Muscle of back (tissue), 11 donors: Measurements from ENCODE around the gene RNF213. TPM values are rescaled to one million over a fixed set of nuclear protein-coding genes. Genes with fewer than 3 reads are reported as not detected.
"Not testable (repeated sequence)": the region's sequence is repeated elsewhere in the genome, so short reads cannot be mapped to it uniquely, and the experiment has no call there.

Experiments
- DNase-seq, 3 donors: peaks; one replicate each; pipeline versions ENCODE4 v3.0.0 to v3.0.0-alpha.2; 2013
- polyA plus RNA-seq, 10 donors: library from polyadenylated mRNA; unstranded; fragments of 120-200 nt; gene quantifications; one replicate each; pipeline ENCODE4 v1.2.1, GENCODE V29; 2013; ENCODE audit not compliant: insufficient read length in 10 of 10

RNF213 gene
- polyA plus RNA-seq, 10 donors: 23.7 to 58.7 (median 36.2) TPM

GRCh38 chr17:80388175-80388574 lies 127.5 kb downstream of the RNF213 start:
- DNase-seq: no peak

- no peak for DNase-seq
Measured at GRCh38 chr17:80388601-80389000, 127.9 kb downstream of the RNF213 start.

- DNase-seq: peak in 2 of 3 donors; percentile 18 to 41
Measured at GRCh38 chr17:80389011-80389995, 128.7 kb downstream of the RNF213 start.

GRCh38 chr17:80393241-80393890 lies 132.7 kb downstream of the RNF213 start:
- DNase-seq: peak in 1 of 3 donors; percentile 58

- no peak for DNase-seq
Measured at GRCh38 chr17:80393961-80394360, 133.3 kb downstream of the RNF213 start.

GRCh38 chr17:80394629-80395216 lies 134.1 kb downstream of the RNF213 start:
- DNase-seq: no peak

GRCh38 chr17:80395402-80396151 lies 134.9 kb downstream of the RNF213 start:
- no peak for DNase-seq

- no peak for DNase-seq
Measured at GRCh38 chr17:80396157-80397033, 135.7 kb downstream of the RNF213 start.

GRCh38 chr17:80397034-80397387 lies 136.4 kb downstream of the RNF213 start:
- DNase-seq: no peak

GRCh38 chr17:80397686-80398085 lies 137.0 kb downstream of the RNF213 start:
- DNase-seq: no peak

GRCh38 chr17:80401086-80401485 lies 140.4 kb downstream of the RNF213 start:
- not testable (repeated sequence) for DNase-seq

- not testable (repeated sequence) for DNase-seq
Measured at GRCh38 chr17:80402102-80402501, 141.4 kb downstream of the RNF213 start.

- DNase-seq: no peak
Measured at GRCh38 chr17:80402959-80403358, 142.3 kb downstream of the RNF213 start.

GRCh38 chr17:80406146-80406545 lies 145.5 kb downstream of the RNF213 start:
- no peak for DNase-seq

GRCh38 chr17:80407917-80408316 lies 147.3 kb downstream of the RNF213 start:
- not testable (repeated sequence) for DNase-seq

- peak in 1 of 3 donors; percentile 4 for DNase-seq
Measured at GRCh38 chr17:80408872-80409271, 148.2 kb downstream of the RNF213 start.

- no peak for DNase-seq
Measured at GRCh38 chr17:80409626-80410025, 149.0 kb downstream of the RNF213 start.

GRCh38 chr17:80410441-80411087 lies 149.9 kb downstream of the RNF213 start:
- not testable (repeated sequence) for DNase-seq

GRCh38 chr17:80413771-80414507 lies 153.3 kb downstream of the RNF213 start:
- no peak for DNase-seq

- DNase-seq: no peak
Measured at GRCh38 chr17:80414508-80414802, 153.8 kb downstream of the RNF213 start.
